HG03135 (cell line): Measurements from ENCODE around the gene KCNN3.

ENCODE experiments used
- ATAC-seq: cut with Tn5 transposase; IDR thresholded peaks from one replicate; pipeline ENCODE4 v1.9.1; 2021; ENCODE audit warnings: mild to moderate bottlenecking, moderate library complexity; ENCODE audit not compliant: unreplicated experiment

KCNN3 gene

GRCh38 chr1:154819628-154820590 lies 50.2 kb downstream of the KCNN3 start:
- ATAC-seq: no peak

DNA sequence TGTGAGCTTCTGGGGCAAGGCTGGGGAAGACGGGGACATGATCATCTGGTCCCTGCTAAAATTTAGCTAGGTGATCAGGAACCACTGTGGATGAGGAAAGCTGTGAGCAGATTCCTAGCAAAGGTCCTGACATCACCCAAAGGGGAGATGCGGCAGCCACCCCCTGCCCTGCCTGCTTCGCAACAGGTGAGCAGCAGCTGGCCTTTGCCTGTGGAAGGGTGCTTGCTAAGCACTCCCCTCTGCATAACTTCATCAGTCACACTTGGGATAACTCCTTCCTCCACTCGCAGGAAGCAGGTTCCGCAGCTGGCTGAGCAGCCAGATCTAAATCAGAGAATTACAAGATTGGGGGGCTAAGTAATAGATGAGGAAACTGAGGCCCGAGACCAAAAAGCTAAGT lies 51.2 kb downstream of the KCNN3 start:
- ATAC-seq: no peak

GRCh38 chr1:154816937-154817336 lies 53.1 kb downstream of the KCNN3 start:
- no peak for ATAC-seq

DNA sequence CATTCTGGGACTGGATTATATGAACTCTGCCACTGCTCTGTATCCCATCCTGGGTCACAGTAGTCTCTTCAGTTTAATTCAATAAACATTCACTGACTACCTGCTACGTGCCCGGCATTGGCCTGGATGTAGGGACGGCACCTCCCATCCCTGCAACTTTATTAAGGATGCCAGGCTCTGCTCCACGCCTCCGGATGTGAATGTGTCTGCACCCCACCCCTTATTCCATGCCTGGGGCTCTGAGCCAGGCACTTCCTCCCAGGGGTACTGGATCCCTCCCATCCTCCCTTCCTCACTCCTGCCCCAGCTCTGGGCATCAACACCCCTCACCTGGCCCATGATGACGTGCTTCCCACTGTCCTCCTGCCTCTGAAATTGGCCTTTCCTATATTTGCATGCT lies 53.7 kb downstream of the KCNN3 start:
- ATAC-seq: no peak

DNA sequence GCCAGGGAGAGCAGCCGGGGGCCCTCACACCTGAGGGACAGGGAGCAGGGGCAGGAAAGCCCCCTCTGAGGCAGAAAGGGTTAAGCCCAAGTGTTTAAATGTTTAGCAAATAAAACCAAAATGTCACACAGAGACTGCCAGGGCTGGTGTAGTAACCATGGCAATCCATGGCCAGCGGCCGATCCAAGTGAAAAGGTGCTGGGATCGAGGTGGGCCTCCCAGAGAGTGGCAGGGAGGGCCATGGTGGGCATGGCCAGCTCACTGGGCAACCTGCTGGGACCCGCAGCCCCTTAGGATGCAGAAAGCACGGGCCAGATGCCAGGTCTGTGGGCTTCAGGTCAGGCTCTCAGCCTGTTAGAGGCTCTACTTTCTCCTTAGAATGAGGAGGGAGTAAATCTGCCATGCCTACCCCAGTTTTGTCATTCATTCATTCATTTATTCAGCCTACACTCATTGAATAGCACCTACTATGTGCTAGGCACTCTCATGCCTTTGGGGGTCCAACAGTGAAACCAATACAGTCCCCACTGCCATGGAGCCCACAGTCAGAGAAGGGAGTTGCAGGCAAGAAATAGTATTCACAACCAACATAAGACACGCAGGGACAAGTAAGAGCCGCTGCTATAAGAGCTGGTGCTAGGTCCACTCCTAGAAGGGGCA lies 56.1 kb downstream of the KCNN3 start:
- no peak for ATAC-seq

- no peak for ATAC-seq
Measured at GRCh38 chr1:154813300-154813816, 56.7 kb downstream of the KCNN3 start.

DNA sequence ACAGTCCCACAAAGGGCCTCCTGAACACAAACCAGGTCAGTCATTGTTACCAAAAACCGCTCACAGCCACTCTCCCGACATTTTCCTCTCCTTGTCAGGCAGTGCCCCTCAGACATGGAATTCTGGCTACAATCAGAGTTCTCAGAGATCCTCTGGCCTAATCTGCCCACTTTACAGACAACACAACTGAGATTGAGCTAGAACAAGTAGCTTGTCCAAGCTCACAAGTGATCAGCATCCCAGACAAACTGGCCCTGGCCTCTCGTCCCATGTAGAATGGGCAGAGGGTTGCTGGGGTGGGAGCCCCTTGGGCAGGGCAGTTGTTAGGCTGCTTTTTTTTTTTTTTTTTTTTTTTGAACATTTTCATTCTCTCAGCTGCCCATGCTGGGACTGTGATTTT lies 57.2 kb downstream of the KCNN3 start:
- ATAC-seq: no peak

GRCh38 chr1:154810571-154810970 lies 59.5 kb downstream of the KCNN3 start:
- no peak for ATAC-seq

- no peak for ATAC-seq
Measured at GRCh38 chr1:154809436-154810413, 60.4 kb downstream of the KCNN3 start.

DNA sequence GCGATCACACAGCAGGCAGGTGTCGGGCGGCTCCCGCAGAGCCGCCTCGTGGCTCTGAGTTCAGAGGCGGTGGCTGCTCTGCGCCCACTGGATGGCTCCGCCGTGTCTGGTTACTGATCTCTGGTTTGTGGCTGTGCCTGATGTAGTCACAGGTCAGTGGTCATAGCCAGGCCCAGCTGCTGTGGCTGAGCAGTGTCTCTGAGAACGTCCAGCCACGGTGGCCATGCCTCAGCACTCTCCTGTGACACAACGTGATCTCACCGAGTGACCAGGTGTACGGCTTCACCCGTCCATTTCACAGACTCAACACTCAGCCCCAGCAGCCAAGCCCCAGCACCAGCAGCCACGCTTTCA lies 61.2 kb downstream of the KCNN3 start:
- ATAC-seq: no peak

DNA sequence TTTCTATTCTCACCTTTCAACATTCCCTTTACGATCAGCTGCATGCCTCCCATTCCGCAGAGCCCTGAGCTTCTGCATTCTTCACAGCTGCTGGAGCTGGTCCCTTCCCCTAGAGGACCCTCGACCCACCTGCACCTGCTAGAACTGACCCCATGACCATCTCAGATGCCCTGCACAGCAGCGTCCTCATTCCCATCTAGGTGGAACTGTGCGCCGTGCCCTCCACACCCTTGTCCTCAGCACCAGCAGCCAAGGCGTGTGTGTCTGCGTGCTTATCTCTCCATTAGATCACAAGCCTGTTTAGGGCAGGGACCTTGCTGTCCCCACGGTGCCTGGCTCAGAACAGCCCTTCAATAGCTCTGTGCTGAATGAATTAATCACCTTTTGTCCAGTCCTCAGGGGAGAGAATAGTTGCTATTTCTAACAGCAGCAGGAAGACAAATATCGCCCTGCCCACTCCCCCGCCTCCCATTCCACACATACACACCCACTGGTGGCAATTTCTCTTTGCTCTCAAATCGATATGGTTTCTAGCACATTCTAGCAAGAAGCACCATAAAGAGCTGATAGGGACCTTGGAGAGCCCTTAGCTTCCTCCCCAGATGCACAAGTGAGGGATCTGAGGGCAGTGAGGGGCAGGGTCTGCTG lies 61.7 kb downstream of the KCNN3 start:
- no peak for ATAC-seq

DNA sequence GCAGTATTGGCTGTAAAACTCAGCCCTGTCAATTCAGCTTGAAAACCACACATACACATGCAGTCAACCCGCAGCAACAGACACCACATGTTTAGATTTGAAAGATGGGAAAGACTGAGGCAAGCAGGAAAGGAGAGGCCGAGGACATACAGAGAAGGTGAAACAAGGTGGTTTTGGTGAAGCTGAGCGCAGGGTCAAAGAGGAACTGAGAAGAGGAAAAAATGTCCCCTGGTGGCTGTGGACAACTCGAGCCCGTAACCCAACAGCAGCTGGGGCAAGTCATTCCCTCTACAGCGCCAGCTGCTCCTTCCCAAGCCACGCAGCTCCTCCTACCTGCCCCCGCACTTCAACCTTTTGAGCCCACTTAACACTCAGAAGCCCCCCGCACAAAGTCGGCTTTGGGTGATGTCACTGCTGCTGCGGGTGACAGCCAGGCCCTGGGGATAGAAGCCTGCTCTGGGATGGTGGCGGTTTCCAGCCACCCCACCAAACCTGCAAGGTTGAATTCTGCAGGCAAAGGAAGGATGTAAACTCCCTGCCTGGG lies 63.0 kb downstream of the KCNN3 start:
- ATAC-seq: peak; percentile 56

DNA sequence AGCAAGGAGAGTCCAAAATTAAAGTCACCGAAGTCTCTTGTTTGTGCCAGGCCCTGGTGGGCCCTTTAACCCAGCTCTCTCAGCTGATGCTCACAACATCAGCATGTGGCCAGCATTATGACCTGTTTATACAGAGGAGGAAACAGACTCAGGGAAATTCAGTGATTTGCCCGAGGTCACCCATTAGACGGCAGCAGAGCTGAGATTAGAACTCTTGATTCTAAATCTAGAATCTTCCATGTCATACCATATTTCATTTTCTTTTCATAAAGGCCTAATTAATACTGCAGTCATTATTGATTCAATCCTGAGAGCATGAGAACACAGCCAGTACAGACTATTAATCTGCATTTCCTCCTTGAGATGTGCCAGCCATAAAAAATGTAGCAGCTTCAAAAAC lies 63.7 kb downstream of the KCNN3 start:
- no peak for ATAC-seq

DNA sequence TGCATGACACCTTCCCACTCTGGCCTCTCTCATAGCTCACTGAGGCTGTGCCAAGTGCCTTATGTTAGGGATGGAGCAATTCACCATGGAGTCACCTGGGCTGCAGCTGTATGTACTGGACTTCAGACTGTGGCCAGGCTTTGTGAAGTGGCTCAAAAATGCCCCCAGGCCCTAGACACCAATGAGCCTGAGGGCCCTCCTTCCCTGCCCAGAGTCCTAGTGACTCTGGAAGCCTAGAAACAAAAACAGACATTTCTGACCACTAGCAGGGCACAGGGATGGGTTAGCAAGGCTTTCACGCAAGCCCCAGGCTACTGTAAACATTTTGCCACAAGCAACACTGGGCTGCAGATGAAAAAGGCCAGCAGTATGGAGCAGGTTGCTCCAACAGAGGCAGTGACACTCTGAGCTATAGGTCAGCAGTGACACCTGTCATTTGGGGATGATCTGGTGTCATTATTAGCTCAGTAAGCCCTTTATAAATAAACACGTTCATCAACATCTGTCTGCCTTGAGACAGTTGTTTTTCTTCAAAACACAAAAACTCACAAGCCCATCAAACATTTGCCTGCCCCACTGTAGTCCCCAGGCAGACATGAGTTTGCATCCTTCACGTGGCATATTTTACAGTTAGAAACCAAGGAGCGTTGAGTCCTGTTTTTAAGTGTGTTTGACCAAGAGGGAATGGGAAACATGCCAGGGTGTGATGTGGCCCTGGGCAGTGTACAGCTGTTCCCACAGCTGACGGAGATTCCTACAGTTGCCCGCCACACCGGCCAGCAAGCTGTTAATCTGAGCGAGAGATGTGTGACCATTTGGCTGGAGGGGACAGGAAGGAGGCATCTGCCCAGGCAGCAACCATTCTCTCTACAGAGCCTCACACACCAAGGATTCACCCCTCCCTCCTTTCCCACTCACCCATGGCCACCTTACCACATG lies 66.8 kb downstream of the KCNN3 start:
- ATAC-seq: no peak

- ATAC-seq: no peak
Measured at GRCh38 chr1:154802336-154802969, 67.6 kb downstream of the KCNN3 start.

DNA sequence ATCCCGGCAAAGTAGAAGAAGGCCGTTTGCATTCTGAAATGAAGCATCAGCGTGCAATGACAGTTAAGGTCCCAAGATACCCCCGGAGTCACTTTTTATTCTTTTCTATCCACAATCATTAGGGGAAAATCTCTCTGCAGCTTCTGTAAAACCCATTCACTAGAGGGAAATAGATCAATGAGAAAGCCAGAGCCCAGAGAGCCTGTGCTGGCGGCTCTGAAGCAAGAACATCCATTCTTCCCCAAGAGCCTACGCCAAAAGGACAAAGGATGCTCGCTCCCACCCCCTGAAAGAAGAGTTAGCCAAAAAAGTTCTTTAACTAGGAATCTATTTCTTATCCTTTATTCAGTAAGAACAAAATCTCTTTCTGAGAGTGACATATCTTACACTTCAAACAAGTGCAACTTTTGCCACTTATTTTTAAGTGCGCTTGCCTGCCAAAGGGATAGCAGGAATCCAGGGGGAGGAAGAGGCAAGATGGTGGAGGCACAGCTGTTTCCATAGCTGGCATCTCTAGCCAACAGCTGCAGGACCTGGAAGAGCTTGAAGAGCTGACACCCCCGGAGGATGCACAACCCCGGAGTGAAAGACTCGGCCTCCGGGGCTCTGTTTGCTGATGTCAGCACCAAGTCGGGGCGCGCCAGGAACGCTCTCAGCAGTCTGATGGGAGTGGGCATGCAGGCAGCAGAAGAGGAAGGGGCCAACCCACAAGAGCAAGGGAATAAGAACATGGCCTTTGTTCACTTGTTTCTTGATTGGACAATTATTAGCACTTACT lies 68.7 kb downstream of the KCNN3 start:
- no peak for ATAC-seq

GRCh38 chr1:154799188-154799587 lies 70.9 kb downstream of the KCNN3 start:
- no peak for ATAC-seq

GRCh38 chr1:154798645-154799044 lies 71.4 kb downstream of the KCNN3 start:
- no peak for ATAC-seq
